ENCODE data around the gene PLPP4.

GRCh38 chr10:120593693-120594092, 136.7 kb downstream of the PLPP4 start:
- no peak for TF ChIP-seq CTCF (IDR thresholded peaks at IDR 0.05)
- TF ChIP-seq ZFX (IDR thresholded peaks at IDR 0.05; ENCODE audit: borderline replicate concordance) = no peak
